Tibial nerve (tissue), 4 donors: ENCODE data around the gene SNAP47.

Experiments used
- EP300 ChIP-seq, 2 donors: sonication (generic); formaldehyde crosslinking; IDR thresholded peaks; one replicate each; pipeline ENCODE4 v1.6.1; 2017; ENCODE audit warnings: antibody characterized with exemption in 2 of 2, mild to moderate bottlenecking in 1 of 2
- TF ChIP-seq, protein P1 (sequence below), 5 experiments: fragments of 200-600 bp in 3 of 5; fragments of 450-650 bp in 2 of 5; sonication (generic) in 3 of 5; IDR thresholded peaks; one replicate each; pipeline ENCODE4 v1.5.1; 2016 to 2019; ENCODE audit warnings: antibody characterized with exemption in 5 of 5, mild to moderate bottlenecking in 3 of 5, moderate library complexity in 2 of 5

DNA sequence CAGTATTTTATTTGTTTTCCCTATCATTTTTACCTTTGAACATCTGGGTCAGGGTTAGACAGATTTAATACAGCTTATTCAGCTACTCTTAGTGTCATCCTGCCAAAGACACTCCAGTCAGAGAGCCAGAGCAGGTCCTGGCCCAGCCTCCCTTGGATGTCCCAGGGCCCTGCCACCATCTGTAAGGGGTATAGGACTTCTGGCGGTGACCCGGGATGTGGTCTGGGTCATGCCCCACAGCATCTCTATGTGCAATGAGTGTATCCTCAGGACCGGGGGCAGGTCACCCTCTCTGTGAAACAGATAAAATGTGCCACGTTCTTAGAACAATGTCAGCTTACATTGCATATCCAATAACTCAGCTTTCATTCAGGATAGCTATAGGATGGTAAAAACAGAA is 42.4 kb downstream of the SNAP47 start:
- TF ChIP-seq, protein P1, sequence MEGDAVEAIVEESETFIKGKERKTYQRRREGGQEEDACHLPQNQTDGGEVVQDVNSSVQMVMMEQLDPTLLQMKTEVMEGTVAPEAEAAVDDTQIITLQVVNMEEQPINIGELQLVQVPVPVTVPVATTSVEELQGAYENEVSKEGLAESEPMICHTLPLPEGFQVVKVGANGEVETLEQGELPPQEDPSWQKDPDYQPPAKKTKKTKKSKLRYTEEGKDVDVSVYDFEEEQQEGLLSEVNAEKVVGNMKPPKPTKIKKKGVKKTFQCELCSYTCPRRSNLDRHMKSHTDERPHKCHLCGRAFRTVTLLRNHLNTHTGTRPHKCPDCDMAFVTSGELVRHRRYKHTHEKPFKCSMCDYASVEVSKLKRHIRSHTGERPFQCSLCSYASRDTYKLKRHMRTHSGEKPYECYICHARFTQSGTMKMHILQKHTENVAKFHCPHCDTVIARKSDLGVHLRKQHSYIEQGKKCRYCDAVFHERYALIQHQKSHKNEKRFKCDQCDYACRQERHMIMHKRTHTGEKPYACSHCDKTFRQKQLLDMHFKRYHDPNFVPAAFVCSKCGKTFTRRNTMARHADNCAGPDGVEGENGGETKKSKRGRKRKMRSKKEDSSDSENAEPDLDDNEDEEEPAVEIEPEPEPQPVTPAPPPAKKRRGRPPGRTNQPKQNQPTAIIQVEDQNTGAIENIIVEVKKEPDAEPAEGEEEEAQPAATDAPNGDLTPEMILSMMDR (IDR thresholded peaks at IDR 0.05), result no peak
- no peak for TF ChIP-seq EP300 (IDR thresholded peaks at IDR 0.05)
